ENCODE data around the gene CD2. TPM values are rescaled to one million over a fixed set of nuclear protein-coding genes. Genes with fewer than 3 reads are reported as not detected.
A peak's percentile ranks its signal among the peaks of the same experiment; 100 is the strongest.

The CD2 gene
- total RNA-seq, 2 experiments from 2014 or later = 251 to 264 TPM

DNA sequence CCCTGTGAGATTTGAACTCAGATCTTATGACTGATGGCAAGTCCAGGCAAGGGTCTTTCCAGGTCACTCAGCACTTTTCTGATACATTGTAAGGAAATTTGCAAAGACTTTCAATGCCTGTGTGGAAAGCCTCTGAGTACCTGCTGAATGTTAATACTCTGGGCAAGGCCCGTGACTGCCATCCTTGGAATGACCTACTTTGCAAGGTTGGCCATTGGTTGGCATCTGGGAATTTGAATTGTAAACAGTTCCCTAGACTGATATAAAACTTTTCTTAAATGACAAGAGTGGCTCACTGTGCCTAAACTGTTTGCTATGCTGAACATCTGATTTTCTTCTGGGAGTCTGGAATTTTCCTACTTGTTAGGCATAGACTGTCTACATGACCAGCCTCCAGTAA lies 57.1 kb downstream of the CD2 start:
- peaks cover 21% of the 10 kb centered on the region for H3K9me3 Mint-ChIP-seq
- H3K4me1 Mint-ChIP-seq (ENCODE audit: low read depth) = peaks cover 88% of the 10 kb centered on the region
- H3K27ac Mint-ChIP-seq = peak overlapping the region; percentile 75
- CTCF ChIA-PET = interaction anchor here (0.8 kb wide), 1 partner anchor 39 kb away, joined by 3 read pairs; no protein-coding TSS in a partner anchor
- no peaks in the 10 kb centered on the region for H3K27me3 Mint-ChIP-seq (ENCODE audit: low read depth)
- no peak for DNase-seq
- intact Hi-C loops (cut with micrococcal nuclease) = no loop called here
- peaks cover 28% of the 10 kb centered on the region for H3K36me3 Mint-ChIP-seq (ENCODE audit: low read depth)
- H3K4me3 Mint-ChIP-seq = no peak overlapping the region

- CTCF ChIA-PET = interaction anchor here (0.6 to 6.3 kb wide), 20 partner anchors 7 to 245 kb away, joined by 3 to 72 read pairs (median 4); partner anchors contain the start of genes CD2 and TTF2
- peak overlapping the region; percentile 98 for H3K27ac Mint-ChIP-seq
- no peaks in the 10 kb centered on the region for H3K27me3 Mint-ChIP-seq (ENCODE audit: low read depth)
- intact Hi-C loops (cut with micrococcal nuclease) = loop anchor here (1.0 to 5.0 kb wide), 8 partner anchors 9 to 245 kb away; partner anchors contain the start of genes CD2, IGSF3 and TTF2
- peaks cover 21% of the 10 kb centered on the region for H3K9me3 Mint-ChIP-seq
- peak overlapping the region; percentile 54 for H3K4me3 Mint-ChIP-seq
- H3K36me3 Mint-ChIP-seq (ENCODE audit: low read depth) = peaks cover 28% of the 10 kb centered on the region
- peak; percentile 69 for DNase-seq
- H3K4me1 Mint-ChIP-seq (ENCODE audit: low read depth) = peaks cover 83% of the 10 kb centered on the region
These were observed 60.9 kb downstream of the CD2 start for GRCh38 chr1:116814926-116815723.

DNA sequence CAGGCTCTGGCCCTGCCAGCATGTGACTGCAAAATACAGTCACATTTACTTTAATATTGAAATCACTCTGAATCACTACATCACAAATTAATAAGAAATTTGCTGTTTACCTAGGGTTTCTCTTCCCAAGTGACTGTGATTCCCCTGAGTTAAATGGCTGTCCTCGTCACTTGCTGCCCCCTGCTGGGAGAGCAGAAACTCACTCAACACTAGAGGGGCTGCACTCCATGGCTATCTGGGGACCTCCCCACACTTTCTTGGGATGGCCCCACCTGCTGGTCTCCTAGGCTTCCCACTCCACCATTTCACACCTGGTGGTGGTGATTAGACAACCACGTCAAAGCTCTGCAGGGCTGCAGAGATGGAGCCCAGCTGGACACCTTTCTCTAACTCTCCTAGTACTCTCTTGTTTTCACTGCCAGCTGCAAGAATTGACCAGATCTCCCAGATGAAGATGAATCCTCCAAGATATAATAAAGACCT lies 63.4 kb downstream of the CD2 start:
- peaks cover 16% of the 10 kb centered on the region for H3K36me3 Mint-ChIP-seq (ENCODE audit: low read depth)
- H3K4me3 Mint-ChIP-seq = no peak overlapping the region
- peaks cover 14% of the 10 kb centered on the region for H3K9me3 Mint-ChIP-seq
- CTCF ChIA-PET = interaction anchor here (0.5 to 6.3 kb wide), 19 partner anchors 9 to 239 kb away, joined by 3 to 72 read pairs (median 5); partner anchors contain the start of gene CD2
- intact Hi-C loops (cut with micrococcal nuclease) = loop anchor here (1.0 to 5.0 kb wide), 4 partner anchors 80 to 243 kb away; partner anchors contain the start of gene IGSF3
- peak; percentile 91 for DNase-seq
- H3K27me3 Mint-ChIP-seq (ENCODE audit: low read depth) = no peaks in the 10 kb centered on the region
- H3K27ac Mint-ChIP-seq = peak overlapping the region; percentile 98
- H3K4me1 Mint-ChIP-seq (ENCODE audit: low read depth) = peaks cover 66% of the 10 kb centered on the region

Other genes with a start within 250 kb of the CD2 start
- 1 to 10 TPM; 3.9 to 4.2 TPM for gene CD58, start 183.4 kb upstream of the CD2 start, total RNA-seq
- under 1 TPM; 0.81 to 0.96 TPM for gene IGSF3, start 86.7 kb upstream of the CD2 start, total RNA-seq
- gene PTGFRN, start 155.5 kb downstream of the CD2 start, total RNA-seq = 10 to 100 TPM; 24.0 to 28.0 TPM
- gene CD101, start 247.3 kb downstream of the CD2 start, total RNA-seq = 1 to 10 TPM in 1 of 2 experiments, under 1 TPM in 1; 0.83 to 1.1 TPM

Measured in activated naive CD4-positive, alpha-beta T cell treated with anti-CD3 and anti-CD28 coated beads for 36 hours (primary cell).